Prostate gland (tissue), 2 donors: ENCODE results near the gene TEPSIN.

ENCODE experiments used
- CTCF ChIP-seq, 4 experiments: fragments of 200-600 bp in 2 of 4; fragments of 450-650 bp in 2 of 4; sonication (generic) in 2 of 4; IDR thresholded peaks; 1 replicate in 3 of 4; 2 replicates in 1 of 4; pipeline ENCODE4 v1.5.1; 2016 to 2019; ENCODE audit warnings: antibody characterized with exemption in 4 of 4, mild to moderate bottlenecking in 2 of 4, moderate library complexity in 2 of 4
- POLR2A ChIP-seq: fragments of 450-650 bp; IDR thresholded peaks from one replicate; pipeline ENCODE4 v1.6.1; 2016; ENCODE audit warnings: antibody characterized with exemption, mild to moderate bottlenecking
- POLR2AphosphoS5 ChIP-seq: sonication (generic); formaldehyde crosslinking; IDR thresholded peaks from one replicate; pipeline ENCODE4 v1.6.1; 2017; ENCODE audit warnings: antibody characterized with exemption

- TF ChIP-seq CTCF (IDR thresholded peaks at IDR 0.05) (no peak), POLR2AphosphoS5 (no peak), POLR2A (no peak)
These were observed 44.0 kb upstream of the TEPSIN start for GRCh38 chr17:81282876-81283275.
